Measurements from ENCODE around the gene ZSWIM6.
A peak's percentile ranks its signal among the peaks of the same experiment; 100 is the strongest.

ZSWIM6 gene

GRCh38 chr5:61333321-61333953 lies 1.4 kb downstream of the ZSWIM6 start:
- Mint-ChIP-seq H3K36me3 (ENCODE audit: low read depth) (peaks cover 12% of the 10 kb centered on the region), H3K9me3 (no peaks in the 10 kb centered on the region), H3K27me3 (ENCODE audit: low read depth) (peaks cover 37% of the 10 kb centered on the region), H3K4me1 (ENCODE audit: low read depth) (peaks cover 27% of the 10 kb centered on the region), H3K4me3 (peak overlapping the region; percentile 74), H3K27ac (peak overlapping the region; percentile 60)

GRCh38 chr5:61333954-61334867 lies 2.2 kb downstream of the ZSWIM6 start:
- Mint-ChIP-seq H3K27ac (peak overlapping the region; percentile 12), H3K4me3 (peak overlapping the region; percentile 74), H3K9me3 (no peaks in the 10 kb centered on the region), H3K27me3 (ENCODE audit: low read depth) (peaks cover 29% of the 10 kb centered on the region), H3K36me3 (ENCODE audit: low read depth) (peaks cover 10% of the 10 kb centered on the region), H3K4me1 (ENCODE audit: low read depth) (peaks cover 23% of the 10 kb centered on the region)

- Mint-ChIP-seq H3K27ac (no peak overlapping the region), H3K36me3 (ENCODE audit: low read depth) (peaks cover 10% of the 10 kb centered on the region), H3K4me1 (ENCODE audit: low read depth) (peaks cover 17% of the 10 kb centered on the region)
Observed at GRCh38 chr5:61334868-61335615, 3.0 kb downstream of the ZSWIM6 start.

GRCh38 chr5:61339764-61340163 lies 7.7 kb downstream of the ZSWIM6 start:
- no peaks in the 10 kb centered on the region for H3K9me3 Mint-ChIP-seq
- no peak overlapping the region for H3K27ac Mint-ChIP-seq
- peaks cover 4% of the 10 kb centered on the region for H3K36me3 Mint-ChIP-seq (ENCODE audit: low read depth)
- H3K4me3 Mint-ChIP-seq: no peak overlapping the region
- peaks cover 6% of the 10 kb centered on the region for H3K27me3 Mint-ChIP-seq (ENCODE audit: low read depth)
- peaks cover 4% of the 10 kb centered on the region for H3K4me1 Mint-ChIP-seq (ENCODE audit: low read depth)

More at GRCh38 chr5:61334868-61335615, 3.0 kb downstream of the ZSWIM6 start:
- H3K27me3 Mint-ChIP-seq (ENCODE audit: low read depth): peaks cover 22% of the 10 kb centered on the region
- peak overlapping the region; percentile 74 for H3K4me3 Mint-ChIP-seq
- H3K9me3 Mint-ChIP-seq: no peaks in the 10 kb centered on the region

GRCh38 chr5:61340775-61341361 lies 8.8 kb downstream of the ZSWIM6 start:
- Mint-ChIP-seq H3K4me1 (ENCODE audit: low read depth) (no peaks in the 10 kb centered on the region), H3K27ac (no peak overlapping the region), H3K9me3 (no peaks in the 10 kb centered on the region), H3K4me3 (no peak overlapping the region), H3K27me3 (ENCODE audit: low read depth) (no peaks in the 10 kb centered on the region), H3K36me3 (ENCODE audit: low read depth) (peaks cover 3% of the 10 kb centered on the region)

GRCh38 chr5:61342071-61342501 lies 10.0 kb downstream of the ZSWIM6 start:
- peaks cover 3% of the 10 kb centered on the region for H3K36me3 Mint-ChIP-seq (ENCODE audit: low read depth)
- no peaks in the 10 kb centered on the region for H3K9me3 Mint-ChIP-seq
- no peaks in the 10 kb centered on the region for H3K4me1 Mint-ChIP-seq (ENCODE audit: low read depth)
- no peaks in the 10 kb centered on the region for H3K27me3 Mint-ChIP-seq (ENCODE audit: low read depth)
- H3K27ac Mint-ChIP-seq: no peak overlapping the region
- H3K4me3 Mint-ChIP-seq: no peak overlapping the region

- Mint-ChIP-seq H3K4me3 (no peak overlapping the region), H3K4me1 (ENCODE audit: low read depth) (no peaks in the 10 kb centered on the region), H3K27ac (no peak overlapping the region), H3K36me3 (ENCODE audit: low read depth) (no peaks in the 10 kb centered on the region), H3K9me3 (no peaks in the 10 kb centered on the region), H3K27me3 (ENCODE audit: low read depth) (no peaks in the 10 kb centered on the region)
Observed at GRCh38 chr5:61344187-61344944, 12.3 kb downstream of the ZSWIM6 start.

GRCh38 chr5:61346511-61346910 lies 14.5 kb downstream of the ZSWIM6 start:
- Mint-ChIP-seq H3K36me3 (ENCODE audit: low read depth) (no peaks in the 10 kb centered on the region), H3K27me3 (ENCODE audit: low read depth) (no peaks in the 10 kb centered on the region), H3K9me3 (no peaks in the 10 kb centered on the region), H3K4me3 (no peak overlapping the region), H3K27ac (no peak overlapping the region), H3K4me1 (ENCODE audit: low read depth) (no peaks in the 10 kb centered on the region)

- no peaks in the 10 kb centered on the region for H3K4me1 Mint-ChIP-seq (ENCODE audit: low read depth)
- no peak overlapping the region for H3K27ac Mint-ChIP-seq
- H3K27me3 Mint-ChIP-seq (ENCODE audit: low read depth): no peaks in the 10 kb centered on the region
- H3K4me3 Mint-ChIP-seq: no peak overlapping the region
- H3K9me3 Mint-ChIP-seq: no peaks in the 10 kb centered on the region
- no peaks in the 10 kb centered on the region for H3K36me3 Mint-ChIP-seq (ENCODE audit: low read depth)
Observed at GRCh38 chr5:61347080-61347479, 15.0 kb downstream of the ZSWIM6 start.

GRCh38 chr5:61348447-61348846 lies 16.4 kb downstream of the ZSWIM6 start:
- H3K36me3 Mint-ChIP-seq (ENCODE audit: low read depth): no peaks in the 10 kb centered on the region
- no peak overlapping the region for H3K27ac Mint-ChIP-seq
- H3K4me3 Mint-ChIP-seq: no peak overlapping the region
- no peaks in the 10 kb centered on the region for H3K27me3 Mint-ChIP-seq (ENCODE audit: low read depth)
- no peaks in the 10 kb centered on the region for H3K9me3 Mint-ChIP-seq
- no peaks in the 10 kb centered on the region for H3K4me1 Mint-ChIP-seq (ENCODE audit: low read depth)

GRCh38 chr5:61349935-61350334 lies 17.9 kb downstream of the ZSWIM6 start:
- no peak overlapping the region for H3K27ac Mint-ChIP-seq
- H3K4me3 Mint-ChIP-seq: no peak overlapping the region
- no peaks in the 10 kb centered on the region for H3K9me3 Mint-ChIP-seq
- H3K36me3 Mint-ChIP-seq (ENCODE audit: low read depth): no peaks in the 10 kb centered on the region
- H3K27me3 Mint-ChIP-seq (ENCODE audit: low read depth): no peaks in the 10 kb centered on the region
- no peaks in the 10 kb centered on the region for H3K4me1 Mint-ChIP-seq (ENCODE audit: low read depth)

- H3K27me3 Mint-ChIP-seq (ENCODE audit: low read depth): no peaks in the 10 kb centered on the region
- H3K9me3 Mint-ChIP-seq: no peaks in the 10 kb centered on the region
- H3K4me1 Mint-ChIP-seq (ENCODE audit: low read depth): no peaks in the 10 kb centered on the region
- H3K27ac Mint-ChIP-seq: no peak overlapping the region
- no peaks in the 10 kb centered on the region for H3K36me3 Mint-ChIP-seq (ENCODE audit: low read depth)
- H3K4me3 Mint-ChIP-seq: no peak overlapping the region
Observed at GRCh38 chr5:61350535-61350934, 18.5 kb downstream of the ZSWIM6 start.

GRCh38 chr5:61351733-61352132 lies 19.7 kb downstream of the ZSWIM6 start:
- Mint-ChIP-seq H3K4me1 (ENCODE audit: low read depth) (no peaks in the 10 kb centered on the region), H3K4me3 (no peak overlapping the region), H3K27ac (no peak overlapping the region), H3K36me3 (ENCODE audit: low read depth) (no peaks in the 10 kb centered on the region), H3K9me3 (no peaks in the 10 kb centered on the region), H3K27me3 (ENCODE audit: low read depth) (no peaks in the 10 kb centered on the region)

GRCh38 chr5:61352180-61352579 lies 20.1 kb downstream of the ZSWIM6 start:
- Mint-ChIP-seq H3K9me3 (peaks cover 4% of the 10 kb centered on the region), H3K4me3 (no peak overlapping the region), H3K27ac (no peak overlapping the region), H3K27me3 (ENCODE audit: low read depth) (no peaks in the 10 kb centered on the region), H3K4me1 (ENCODE audit: low read depth) (no peaks in the 10 kb centered on the region), H3K36me3 (ENCODE audit: low read depth) (no peaks in the 10 kb centered on the region)
